Glomerular visceral epithelial cell (primary cell): Measurements from ENCODE around the gene LRRC52.
"Not testable (repeated sequence)": the region's sequence is repeated elsewhere in the genome, so short reads cannot be mapped to it uniquely, and the experiment has no call there.

Experiments
- DNase-seq: peaks from one replicate; pipeline ENCODE4 v3.0.0-alpha.2; 2016; ENCODE audit errors: extremely low spot score

Gene LRRC52

DNA sequence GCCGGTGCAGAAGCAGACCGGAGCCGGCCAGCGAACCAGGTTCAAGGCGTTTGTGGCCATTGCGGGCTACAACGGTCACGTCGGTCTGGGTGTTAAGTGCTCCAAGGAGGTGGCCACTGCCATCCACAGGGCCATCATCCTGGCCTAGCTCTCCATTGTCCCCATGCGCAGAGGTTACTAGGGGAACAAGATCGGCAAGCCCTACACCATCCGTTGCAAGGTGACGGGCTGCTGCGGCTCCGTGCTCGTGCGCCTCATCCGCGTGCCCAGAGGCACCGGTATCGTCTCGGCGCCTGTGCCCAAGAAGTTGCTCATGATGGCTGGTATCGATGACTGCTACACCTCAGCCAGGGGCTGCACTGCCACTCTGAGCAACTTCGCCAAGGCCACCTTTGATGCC is 38.1 kb downstream of the LRRC52 start:
- no peak for DNase-seq

DNA sequence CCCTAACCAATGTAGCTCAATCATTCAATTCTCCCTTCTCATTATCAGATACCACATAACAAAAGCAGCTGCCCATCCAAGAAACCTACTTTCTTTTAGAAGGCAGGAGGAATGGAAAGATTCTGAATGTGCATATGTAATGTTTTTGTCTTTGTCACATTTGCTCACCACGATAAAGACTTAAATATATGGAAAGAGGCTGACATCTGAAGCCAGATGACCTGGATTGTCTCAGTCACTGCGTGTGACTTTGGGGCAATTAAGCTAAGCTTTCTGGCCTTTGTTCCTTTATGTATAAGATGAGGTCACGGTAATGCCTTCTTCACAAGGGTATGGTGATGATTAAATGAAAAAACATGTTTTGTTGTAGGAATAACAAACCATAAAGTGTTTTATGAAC is 42.6 kb downstream of the LRRC52 start:
- DNase-seq, result no peak

DNA sequence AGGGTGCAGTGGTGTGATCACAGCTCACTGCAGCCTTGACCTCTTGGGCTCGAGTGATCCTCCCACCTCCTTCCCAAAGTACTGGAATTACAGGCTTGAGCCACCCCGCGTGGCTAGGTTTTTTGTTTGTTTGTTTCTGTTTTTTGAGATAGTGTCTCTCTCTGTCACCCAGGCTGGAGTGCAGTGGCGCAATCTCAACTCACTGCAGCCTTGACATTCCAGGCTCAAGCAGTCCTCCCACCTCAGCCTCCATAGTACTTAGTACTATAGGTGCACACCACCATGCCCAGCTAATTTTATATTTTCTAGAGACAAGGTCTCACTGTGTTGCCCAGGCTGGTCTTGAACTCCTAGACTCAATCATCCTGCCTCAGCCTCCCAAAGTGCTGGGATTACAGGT is 47.6 kb downstream of the LRRC52 start:
- DNase-seq, result not testable (repeated sequence)

DNA sequence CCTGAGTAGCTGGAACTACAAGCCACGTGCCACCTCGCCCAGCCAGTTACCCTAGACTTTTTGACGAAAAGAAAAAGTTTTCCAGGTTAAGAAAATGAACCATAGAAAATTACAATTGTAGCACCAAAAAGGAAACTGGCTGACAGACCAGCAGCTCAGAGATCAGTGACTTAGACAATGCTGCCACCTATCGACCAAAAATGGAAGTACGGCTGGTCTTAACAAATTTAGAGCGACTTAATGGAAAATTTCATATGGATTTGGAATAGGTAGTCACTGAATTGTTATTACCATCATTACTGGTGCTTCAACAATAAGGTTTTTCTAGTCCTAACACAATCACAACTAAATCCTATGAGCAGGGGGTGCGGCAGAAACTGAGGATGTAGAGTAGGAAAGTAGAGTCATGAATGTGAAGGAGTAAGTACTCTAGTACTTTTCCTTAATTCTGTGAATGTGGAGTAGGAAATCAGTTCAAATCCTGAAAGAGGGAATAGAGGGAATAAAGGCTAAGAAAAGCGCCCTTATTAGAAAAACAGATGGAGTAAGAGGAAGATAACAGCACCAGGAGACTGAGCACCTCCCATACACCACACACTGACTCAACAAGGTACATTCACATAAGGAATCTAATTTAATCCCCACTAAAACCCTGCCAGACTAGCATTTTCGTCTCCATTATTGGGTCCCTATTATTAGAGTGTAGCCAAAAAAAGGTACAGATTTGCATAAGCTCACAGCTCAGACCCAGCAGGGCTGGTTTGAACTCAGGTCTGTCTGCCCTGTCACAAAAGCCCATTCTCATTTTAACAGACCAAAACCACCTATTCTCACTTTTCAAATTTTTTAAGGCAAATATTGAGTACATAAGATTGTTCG is 49.4 kb downstream of the LRRC52 start:
- DNase-seq, result peak; percentile 80

DNA sequence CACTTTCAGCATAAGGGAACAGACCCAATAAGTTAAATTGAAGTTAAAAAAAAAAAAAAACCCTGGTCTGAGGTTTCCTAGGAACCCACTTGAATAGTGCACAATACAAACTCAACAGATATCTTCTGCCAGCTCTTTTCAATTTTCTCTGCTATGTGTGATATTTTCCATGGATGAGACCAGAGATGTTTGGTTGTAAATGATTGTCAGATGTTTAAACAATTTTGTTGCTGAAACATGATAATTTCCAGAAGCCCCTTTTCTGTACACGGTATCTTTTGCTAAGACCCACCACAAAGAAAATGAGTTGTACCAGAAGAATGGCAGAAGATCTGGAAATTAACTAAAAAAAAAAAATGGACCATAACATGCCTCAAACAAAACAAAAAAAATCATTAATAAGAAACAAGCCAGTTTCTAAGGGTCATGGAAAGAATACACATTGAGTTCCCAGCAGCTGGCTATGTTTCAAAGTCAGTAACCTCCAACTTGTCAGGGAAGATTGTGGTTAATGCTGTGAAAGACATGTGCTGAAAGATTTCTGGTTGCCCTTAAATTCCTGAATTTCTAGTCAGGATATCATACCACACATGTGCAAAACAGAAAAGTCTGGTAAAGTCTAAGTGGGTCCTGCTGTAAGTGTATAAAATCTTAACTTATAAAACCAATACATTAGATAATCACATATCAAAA is 51.6 kb downstream of the LRRC52 start:
- DNase-seq, result peak; percentile 53

DNA sequence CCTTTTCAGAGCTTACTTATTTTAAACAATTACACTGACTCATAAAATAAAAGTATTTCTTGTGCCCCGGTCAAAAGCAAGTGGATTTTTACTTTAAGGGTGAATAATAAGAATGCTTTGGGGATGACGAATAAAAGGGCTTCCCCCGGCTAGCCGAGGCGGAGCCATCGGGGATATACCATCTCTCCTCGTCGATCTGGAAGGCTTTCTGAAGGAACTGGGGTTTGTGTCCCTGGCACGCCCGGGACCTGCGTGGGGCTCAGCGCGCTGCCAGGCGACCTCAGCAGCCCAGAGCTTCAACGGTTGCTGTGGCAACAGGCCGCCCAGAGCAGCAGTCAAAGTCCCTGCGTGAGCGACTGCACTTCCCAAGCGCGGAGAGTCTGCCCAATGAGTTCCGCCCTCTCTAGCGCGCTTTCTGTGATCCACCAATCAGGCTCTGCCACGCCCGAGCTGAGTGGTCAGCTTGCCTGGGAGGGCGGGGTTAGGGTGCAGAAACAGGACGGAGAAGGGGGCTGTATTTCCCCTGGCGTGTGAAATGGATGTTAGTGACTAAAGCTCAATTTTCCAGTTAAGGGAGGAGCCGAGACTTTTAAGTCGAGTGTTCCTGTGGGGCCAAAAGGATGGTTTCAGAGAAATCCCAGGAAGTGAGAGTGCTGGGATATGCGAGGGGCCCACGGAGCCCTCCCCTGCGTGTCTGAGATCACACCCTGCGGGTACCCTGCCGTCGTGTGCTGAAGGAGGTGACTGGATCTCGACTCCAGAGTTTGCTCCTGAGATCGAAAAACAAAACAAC is 54.3 kb downstream of the LRRC52 start:
- DNase-seq, result peak; percentile 96

DNA sequence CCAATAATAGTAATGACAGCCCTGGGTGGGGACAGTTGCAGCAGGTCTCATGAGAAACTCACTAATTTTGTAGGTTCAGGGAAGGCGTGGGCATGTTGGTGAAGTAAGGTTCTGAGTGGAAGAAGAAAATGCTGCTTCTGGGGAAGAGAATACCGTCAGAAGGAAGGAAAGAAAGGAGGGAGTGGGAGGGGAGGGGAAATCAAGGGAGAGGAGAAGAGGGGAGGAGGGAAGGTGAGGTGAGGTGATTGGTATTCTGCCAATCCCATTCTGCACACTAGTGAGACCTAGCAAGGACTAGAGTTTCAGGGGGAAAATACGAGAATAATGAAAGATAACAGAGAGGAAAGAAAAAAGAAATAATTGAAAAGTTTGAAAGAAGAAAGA is 54.9 kb downstream of the LRRC52 start:
- no peak for DNase-seq

DNA sequence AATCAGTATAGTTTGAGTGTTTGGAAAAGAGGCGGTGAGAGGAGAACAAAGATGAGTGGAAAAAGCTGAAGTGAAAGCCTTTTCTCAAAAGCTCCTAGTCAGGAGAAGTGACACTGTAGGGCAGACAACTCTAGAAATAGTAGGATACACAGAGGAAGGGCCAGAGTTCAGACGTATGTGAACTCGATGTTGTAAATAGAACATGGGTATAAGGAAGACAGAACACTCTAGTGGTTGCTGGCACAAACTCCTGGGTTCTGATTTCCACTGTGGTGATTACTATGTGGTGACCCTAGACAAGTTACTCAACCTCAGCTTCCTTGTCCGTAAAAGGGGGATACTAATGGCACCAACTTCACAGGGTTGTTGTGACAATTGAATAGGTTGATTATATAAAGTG is 57.0 kb downstream of the LRRC52 start:
- DNase-seq, result no peak

DNA sequence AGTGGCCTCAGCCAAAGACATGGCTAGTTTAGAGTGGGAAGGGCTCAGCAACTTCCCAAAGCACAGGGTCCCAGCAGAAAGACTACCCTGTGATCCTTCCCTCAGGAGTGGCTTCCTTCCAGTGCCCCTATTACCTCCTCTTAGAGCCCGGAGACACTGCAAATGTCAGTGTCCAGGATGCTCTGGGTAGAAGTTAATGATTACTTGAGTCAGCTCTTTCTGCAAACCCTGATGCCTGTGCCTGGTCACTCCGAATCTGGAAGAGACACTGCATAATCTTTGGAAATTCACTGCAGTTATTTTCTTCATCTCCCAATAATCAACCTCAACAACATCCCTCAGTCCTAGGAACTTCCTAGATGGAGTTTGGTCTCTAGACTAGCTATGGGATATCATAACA is 60.0 kb downstream of the LRRC52 start:
- peak; percentile 18 for DNase-seq

DNA sequence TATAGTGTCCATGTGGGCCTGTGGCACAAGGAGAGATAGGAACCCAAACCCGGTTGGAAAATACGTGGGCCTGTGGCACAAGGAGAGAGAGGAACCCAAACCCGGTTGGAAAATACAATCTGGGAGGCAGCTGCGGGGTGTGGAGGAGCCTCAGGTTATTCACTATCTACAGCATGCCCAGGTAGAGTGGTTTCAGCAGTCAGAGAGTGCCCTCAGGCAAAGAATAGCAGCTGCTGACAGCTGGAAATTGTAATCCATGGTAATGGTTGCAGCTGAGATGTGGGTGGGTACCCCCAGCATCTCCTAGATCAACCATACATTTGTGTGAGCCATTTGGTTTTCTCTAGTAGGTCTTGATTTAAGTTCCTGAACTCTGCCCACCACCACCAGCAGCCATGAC is 61.4 kb downstream of the LRRC52 start:
- DNase-seq, result no peak

DNA sequence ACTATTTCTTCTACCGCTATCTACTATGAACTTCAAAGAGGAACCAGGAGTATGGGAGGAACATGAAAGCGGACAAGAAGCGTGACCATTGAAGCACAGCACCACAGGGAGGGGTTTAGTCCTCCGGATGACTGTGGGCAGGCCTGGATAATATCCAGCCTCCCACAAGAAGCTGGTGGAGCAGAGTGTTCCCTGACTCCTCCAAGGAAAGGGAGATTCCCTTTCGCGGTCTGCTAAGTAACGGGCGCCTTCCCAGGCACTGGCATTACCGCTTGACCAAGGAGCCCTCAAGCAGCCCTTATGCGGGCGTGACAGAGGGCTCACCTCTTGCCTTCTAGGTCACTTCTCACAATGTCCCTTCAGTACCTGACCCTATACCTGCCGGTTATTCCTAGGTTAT is 62.9 kb downstream of the LRRC52 start:
- DNase-seq, result peak; percentile 80

DNA sequence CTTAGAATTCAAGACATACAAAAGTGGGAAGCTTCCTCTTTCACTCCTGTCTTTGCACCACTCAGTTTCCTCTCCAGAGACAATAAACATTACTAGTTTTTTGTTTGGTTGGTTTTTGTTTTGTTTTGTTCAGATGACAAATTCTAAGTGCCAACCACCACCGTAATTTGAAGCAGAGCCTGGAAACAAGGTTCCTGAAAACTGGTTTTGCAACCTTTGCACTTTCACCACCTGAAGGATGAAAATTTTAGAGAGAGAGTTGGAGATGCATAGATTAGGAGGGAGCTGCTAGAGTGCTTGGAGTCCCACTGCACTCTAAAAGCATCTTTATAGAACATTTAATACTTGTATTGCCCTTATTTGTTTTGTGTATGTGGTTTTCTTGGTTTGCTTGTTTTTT is 67.1 kb downstream of the LRRC52 start:
- no peak for DNase-seq

DNA sequence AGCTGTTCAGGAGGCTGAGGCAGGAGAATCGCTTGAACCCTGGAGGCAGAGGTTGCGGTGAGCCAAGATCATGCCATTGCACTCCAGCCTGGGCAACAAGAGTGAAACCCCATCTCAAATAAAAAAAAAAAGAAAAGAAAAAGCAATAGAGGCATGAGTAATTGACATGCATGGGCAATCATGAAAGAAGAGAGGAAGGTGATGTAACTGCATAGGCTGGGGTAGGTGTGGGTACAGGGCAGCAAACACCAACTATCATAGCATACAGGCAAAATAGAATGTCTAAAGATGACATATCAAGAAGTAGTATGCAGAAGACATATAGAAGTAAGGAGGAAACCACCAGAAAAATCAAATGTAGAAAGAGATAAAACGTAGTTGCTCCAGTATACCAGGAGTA is 68.3 kb downstream of the LRRC52 start:
- peak; percentile 86 for DNase-seq
